Osteocyte (in vitro differentiated cells): Measurements from ENCODE around the gene NEBL. TPM values are rescaled to one million over a fixed set of nuclear protein-coding genes. Genes with fewer than 3 reads are reported as not detected.

Experiments used
- DNase-seq: peaks from one replicate; pipeline ENCODE4 v3.0.0; 2021; ENCODE audit warnings: mixed read lengths; ENCODE audit not compliant: unreplicated experiment; ENCODE audit errors: extremely low spot score
- H3K27ac Mint-ChIP-seq: one replicate; pipeline ENCODE4 v1.8.0; 2021; ENCODE audit warnings: mild to moderate bottlenecking, mixed read lengths; ENCODE audit not compliant: unreplicated experiment
- H3K27me3 Mint-ChIP-seq: one replicate; pipeline ENCODE4 v1.8.0; 2021; ENCODE audit warnings: mixed read lengths; ENCODE audit not compliant: unreplicated experiment
- H3K36me3 Mint-ChIP-seq: one replicate; pipeline ENCODE4 v1.8.0; 2021; ENCODE audit warnings: mixed read lengths; ENCODE audit not compliant: unreplicated experiment
- H3K4me1 Mint-ChIP-seq: one replicate; pipeline ENCODE4 v1.8.0; 2021; ENCODE audit warnings: mixed read lengths; ENCODE audit not compliant: unreplicated experiment
- H3K4me3 Mint-ChIP-seq: one replicate; pipeline ENCODE4 v1.8.0; 2021; ENCODE audit warnings: mild to moderate bottlenecking, moderate library complexity, mixed read lengths; ENCODE audit not compliant: unreplicated experiment
- H3K9me3 Mint-ChIP-seq: one replicate; pipeline ENCODE4 v1.8.0; 2021; ENCODE audit warnings: mixed read lengths; ENCODE audit not compliant: unreplicated experiment
- total RNA-seq: library from RNA; stranded (reverse); gene quantifications from 2 replicates; pipeline ENCODE4 v1.2.1, GENCODE V29; 2021
- TF ChIP-seq, protein P1 (sequence below): fragments of 200-600 bp; sonication (generic); IDR thresholded peaks from 2 replicates; pipeline ENCODE4 v1.5.0; 2021; ENCODE audit warnings: antibody characterized with exemption, mild to moderate bottlenecking, moderate library complexity

Gene NEBL
- total RNA-seq, 1 donor from 2014 or later: 0.30 TPM

GRCh38 chr10:20936396-20936795 is 39.3 kb upstream of the NEBL start:
- H3K27me3 Mint-ChIP-seq: peaks cover 9% of the 10 kb centered on the region
- TF ChIP-seq, protein P1, sequence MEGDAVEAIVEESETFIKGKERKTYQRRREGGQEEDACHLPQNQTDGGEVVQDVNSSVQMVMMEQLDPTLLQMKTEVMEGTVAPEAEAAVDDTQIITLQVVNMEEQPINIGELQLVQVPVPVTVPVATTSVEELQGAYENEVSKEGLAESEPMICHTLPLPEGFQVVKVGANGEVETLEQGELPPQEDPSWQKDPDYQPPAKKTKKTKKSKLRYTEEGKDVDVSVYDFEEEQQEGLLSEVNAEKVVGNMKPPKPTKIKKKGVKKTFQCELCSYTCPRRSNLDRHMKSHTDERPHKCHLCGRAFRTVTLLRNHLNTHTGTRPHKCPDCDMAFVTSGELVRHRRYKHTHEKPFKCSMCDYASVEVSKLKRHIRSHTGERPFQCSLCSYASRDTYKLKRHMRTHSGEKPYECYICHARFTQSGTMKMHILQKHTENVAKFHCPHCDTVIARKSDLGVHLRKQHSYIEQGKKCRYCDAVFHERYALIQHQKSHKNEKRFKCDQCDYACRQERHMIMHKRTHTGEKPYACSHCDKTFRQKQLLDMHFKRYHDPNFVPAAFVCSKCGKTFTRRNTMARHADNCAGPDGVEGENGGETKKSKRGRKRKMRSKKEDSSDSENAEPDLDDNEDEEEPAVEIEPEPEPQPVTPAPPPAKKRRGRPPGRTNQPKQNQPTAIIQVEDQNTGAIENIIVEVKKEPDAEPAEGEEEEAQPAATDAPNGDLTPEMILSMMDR: no peak
- peaks cover 6% of the 10 kb centered on the region for H3K9me3 Mint-ChIP-seq
- H3K4me1 Mint-ChIP-seq: no peaks in the 10 kb centered on the region
- no peak overlapping the region for H3K27ac Mint-ChIP-seq
- no peaks in the 10 kb centered on the region for H3K36me3 Mint-ChIP-seq
- no peak overlapping the region for H3K4me3 Mint-ChIP-seq
- no peak for DNase-seq

DNA sequence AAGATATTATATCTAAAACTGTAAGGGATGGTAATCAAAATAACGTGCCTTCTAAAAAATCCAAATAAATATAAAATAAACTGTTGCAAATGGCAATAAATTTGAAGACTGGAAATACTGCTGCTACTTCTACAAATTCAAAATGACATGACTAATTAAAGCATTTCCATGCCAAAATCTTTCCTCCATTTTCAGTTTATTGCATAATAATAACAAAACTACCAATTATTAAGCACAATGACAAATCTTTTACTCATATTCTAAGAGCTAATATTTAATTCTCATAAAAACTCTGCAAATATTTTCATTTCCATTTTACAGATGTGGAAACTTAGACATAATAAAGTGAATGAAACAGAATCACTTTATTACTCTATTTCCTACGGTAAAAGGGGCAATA is 38.8 kb upstream of the NEBL start:
- Mint-ChIP-seq H3K27me3 (peaks cover 11% of the 10 kb centered on the region), H3K9me3 (peaks cover 6% of the 10 kb centered on the region), H3K27ac (no peak overlapping the region), H3K4me3 (no peak overlapping the region), H3K4me1 (no peaks in the 10 kb centered on the region), H3K36me3 (no peaks in the 10 kb centered on the region)
- TF ChIP-seq, protein P1: no peak
- no peak for DNase-seq

DNA sequence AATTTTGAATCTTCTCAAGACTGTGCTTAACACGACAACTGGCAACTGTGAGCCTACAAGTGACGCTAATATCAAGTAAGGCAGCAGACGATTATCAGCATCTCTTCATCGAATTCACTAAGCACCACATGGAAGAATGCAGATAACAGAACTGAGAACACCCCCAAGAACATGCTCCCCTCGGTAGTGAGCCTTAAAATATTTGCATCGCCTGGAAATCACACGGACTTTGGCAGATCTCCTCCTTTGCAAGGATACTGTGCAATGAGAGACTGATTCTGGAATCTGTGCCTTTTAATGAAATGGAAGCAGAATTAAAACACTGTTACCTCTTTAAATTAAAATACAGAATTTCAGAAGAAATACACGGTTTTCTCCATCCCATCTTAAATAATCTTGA is 38.2 kb upstream of the NEBL start:
- no peak overlapping the region for H3K27ac Mint-ChIP-seq
- no peaks in the 10 kb centered on the region for H3K36me3 Mint-ChIP-seq
- peaks cover 6% of the 10 kb centered on the region for H3K9me3 Mint-ChIP-seq
- H3K4me1 Mint-ChIP-seq: no peaks in the 10 kb centered on the region
- no peak for DNase-seq
- TF ChIP-seq, protein P1: no peak
- H3K4me3 Mint-ChIP-seq: no peak overlapping the region
- H3K27me3 Mint-ChIP-seq: peaks cover 16% of the 10 kb centered on the region

GRCh38 chr10:20933705-20934104 is 36.6 kb upstream of the NEBL start:
- TF ChIP-seq, protein P1: no peak
- no peaks in the 10 kb centered on the region for H3K4me1 Mint-ChIP-seq
- no peaks in the 10 kb centered on the region for H3K36me3 Mint-ChIP-seq
- H3K4me3 Mint-ChIP-seq: no peak overlapping the region
- no peak for DNase-seq
- peaks cover 24% of the 10 kb centered on the region for H3K27me3 Mint-ChIP-seq
- no peak overlapping the region for H3K27ac Mint-ChIP-seq
- peaks cover 6% of the 10 kb centered on the region for H3K9me3 Mint-ChIP-seq

- Mint-ChIP-seq H3K9me3 (no peaks in the 10 kb centered on the region), H3K27ac (no peak overlapping the region), H3K4me1 (no peaks in the 10 kb centered on the region), H3K27me3 (peaks cover 30% of the 10 kb centered on the region), H3K4me3 (no peak overlapping the region), H3K36me3 (no peaks in the 10 kb centered on the region)
- TF ChIP-seq, protein P1: no peak
- no peak for DNase-seq
These were observed 35.6 kb upstream of the NEBL start for GRCh38 chr10:20932606-20933126.
